GM04504 (cell line): ENCODE results near the gene HEBP1.
A peak's percentile ranks its signal among the peaks of the same experiment; 100 is the strongest.

Experiments used
- DNase-seq: peaks from one replicate; pipeline ENCODE4 v3.0.0-alpha.2; 2012; ENCODE audit warnings: low read depth

HEBP1 gene

DNA sequence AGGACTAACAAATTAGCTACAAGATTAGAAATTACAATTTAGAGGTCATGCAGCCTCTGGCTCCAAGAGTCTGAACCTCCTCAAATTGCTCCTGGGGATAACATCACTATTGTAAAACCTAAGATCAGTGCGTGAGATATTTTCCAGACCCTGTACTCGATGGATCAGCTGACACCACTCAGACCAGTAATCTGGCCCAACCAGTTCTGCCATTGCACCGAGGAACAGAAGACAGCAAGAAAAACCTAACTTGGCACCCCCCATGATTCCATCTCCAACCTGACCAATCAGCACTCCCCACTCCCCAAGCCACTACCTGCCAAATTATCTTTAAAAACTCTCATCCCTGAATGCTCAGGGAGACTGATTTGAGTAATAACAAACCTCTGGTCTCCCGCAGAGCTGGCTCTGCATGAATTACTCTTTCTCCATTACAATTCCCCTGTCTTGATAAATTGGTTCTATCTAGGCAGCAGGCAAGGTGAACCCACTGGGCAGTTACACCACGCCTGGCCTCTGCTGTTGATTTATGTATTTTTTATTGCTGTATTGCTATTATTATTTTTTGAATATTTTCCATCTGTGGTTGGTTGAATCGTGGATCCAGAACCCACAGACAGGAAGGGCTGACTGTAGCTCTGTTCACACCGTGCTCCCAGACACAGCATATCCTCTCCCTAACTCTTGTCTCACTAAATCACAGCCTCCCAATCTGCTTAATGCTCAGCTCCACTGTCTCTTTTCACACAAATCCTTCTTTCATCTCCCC, 9.2 kb downstream of the HEBP1 start:
- no peak for DNase-seq

DNA sequence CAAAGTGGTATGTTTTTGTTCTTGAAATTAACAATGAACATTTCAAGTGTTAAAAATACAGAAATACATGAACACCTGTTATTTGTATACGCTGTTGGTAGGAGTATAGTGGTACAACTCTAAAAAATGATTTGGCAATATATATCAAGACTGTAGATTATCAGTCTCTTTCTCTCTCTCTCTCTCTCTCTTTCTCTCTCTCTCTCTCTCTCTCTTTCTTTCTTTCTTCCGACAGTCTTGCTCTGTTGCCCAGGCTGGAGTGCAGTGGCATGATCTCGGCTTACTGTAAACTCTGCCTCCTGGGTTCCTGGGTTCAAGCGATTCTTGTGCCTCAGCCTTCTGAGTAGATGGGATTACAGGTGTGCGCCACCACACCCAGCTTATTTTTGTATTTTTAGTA, 12.6 kb downstream of the HEBP1 start:
- no peak for DNase-seq

DNA sequence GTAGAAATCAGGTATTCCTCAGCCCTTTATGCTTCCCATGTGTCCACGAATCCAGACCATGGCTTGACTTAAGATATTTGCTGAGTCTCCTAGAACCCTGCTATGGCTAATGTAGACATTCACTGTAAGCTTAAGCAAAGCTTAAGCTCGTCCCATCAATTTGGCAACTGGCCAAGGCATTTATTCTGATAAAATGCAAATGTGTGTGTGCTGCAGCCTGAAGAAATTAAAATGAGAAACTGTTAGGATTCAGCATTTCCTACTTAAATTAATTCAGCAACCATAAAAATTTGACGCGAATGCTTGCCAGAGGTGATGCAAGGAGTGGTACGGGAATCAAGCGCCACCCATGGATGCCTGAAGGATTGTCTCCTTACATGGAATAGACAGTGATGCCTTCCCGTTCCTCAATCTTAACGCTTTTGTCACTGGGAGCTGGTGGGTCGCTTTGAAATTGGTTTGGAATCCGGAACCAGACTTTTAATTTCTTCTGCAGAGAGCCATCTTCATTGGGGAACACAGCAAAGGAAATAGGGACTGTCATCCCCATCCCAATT, 13.2 kb downstream of the HEBP1 start:
- no peak for DNase-seq

DNA sequence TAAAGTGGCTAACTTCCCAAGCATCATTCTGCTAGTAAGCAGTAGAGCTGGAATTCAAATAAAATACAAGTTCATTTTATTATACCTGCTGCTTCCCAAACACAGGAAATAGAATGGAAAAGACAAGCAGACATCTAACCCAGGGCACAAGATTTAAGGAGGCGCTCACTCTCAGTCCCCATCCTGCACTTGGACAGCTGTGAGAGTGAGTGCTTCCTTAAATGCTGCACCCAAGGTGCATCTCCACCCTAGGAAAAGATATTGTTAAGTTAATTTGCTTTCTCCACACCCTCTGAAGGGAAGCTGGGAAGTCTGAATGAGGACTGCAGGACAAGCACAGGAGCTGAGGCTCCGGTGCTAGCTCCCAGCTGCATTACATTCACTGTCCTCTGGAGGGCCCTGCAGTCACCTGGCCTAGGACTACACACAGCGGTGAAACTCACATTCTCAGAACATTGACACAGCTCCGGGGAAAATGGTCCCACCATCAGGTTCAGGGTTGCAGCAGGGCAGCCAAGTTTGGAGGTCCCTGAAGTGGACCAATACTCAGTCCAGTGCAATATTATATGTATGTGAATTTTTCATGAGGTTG, 14.2 kb downstream of the HEBP1 start:
- DNase-seq, result no peak

DNA sequence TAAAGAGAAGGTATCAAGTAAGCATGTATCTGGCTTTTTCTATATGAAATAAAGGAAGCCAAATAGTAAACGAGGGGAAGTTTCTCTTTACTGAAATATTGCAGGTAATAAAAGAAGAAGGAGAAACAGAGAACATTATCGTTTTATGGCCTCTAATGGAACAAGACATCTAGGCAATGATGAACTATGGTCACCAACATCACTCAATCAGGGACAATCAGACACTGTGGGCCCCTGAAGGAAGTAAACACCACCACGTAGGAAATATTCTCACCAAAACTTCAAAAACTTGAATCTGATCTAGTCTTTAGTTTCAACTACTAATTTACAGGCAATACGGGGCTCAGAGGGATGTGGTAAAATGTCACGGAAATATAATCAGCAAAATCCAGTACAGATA, 15.9 kb downstream of the HEBP1 start:
- DNase-seq, result no peak

DNA sequence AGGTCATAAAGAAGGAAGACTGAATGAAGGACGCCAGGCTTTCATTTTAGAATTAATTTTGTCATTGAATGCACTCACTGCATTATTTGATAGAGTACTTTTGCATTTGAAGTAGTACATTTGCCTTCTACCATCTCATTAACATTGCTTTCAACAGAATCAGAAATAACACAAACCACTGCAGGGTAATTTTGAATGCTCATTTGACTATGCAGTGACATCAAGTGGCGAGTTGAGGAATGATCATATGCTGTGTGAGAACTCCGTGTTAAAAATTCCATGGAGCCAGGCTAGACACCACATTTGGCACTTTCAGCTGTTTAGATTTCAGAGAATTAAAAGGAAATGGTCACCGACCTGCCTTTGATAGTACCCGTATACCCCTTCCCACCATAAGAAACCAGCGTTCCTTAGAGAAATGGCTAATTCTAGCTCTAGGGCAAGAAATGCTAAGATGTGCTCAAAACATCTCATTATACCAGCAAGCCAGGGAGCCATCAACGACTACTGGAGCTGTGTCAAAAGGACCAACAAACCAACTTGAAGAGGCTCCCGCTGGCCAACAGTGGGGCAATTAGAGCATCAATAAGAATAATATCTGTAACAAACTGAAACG, 16.5 kb downstream of the HEBP1 start:
- DNase-seq, result no peak

DNA sequence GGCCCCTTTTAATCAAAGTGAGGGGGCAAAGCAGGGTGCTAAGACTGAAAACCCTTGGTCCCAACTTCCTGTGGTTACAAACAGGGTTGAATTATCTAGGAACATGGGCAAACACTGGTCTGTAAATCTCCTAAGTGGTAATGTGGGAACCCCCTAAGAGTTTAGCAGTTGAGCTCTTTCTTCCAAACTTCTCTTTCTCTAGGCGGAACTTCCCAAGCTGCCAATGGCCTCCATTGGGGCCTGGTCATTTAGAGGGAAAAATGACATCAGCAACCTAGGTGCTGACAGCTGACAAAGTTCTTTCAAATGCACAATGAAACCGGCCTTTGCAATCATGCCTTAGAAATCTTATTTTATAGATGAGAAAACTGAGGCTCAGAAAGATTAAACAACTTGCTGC, 17.7 kb downstream of the HEBP1 start:
- no peak for DNase-seq

DNA sequence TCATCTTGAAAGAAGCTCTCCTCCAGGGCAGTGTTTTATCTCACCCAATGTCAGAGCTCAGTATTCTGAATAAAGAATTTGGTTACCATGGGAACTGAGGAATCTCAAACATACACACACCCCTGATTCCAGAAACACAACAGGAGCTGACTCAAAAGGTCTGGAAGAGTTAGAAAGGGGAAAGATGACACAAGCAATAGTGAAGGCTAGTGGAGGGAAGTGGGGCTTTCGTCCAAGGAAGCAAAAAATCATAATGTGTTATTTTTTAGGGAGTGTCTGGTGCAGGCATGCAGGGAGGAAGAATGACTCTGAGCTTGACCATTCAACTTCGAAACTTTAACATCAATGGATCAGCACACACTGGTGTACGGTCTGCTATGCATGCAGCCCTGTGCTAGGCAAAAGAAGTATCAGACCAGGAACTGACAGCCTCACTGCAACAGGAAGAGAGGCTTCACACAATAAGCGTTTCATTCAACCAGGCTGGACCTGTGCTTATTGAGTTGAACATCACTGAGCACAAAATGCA, 20.3 kb downstream of the HEBP1 start:
- DNase-seq, result peak; percentile 94

DNA sequence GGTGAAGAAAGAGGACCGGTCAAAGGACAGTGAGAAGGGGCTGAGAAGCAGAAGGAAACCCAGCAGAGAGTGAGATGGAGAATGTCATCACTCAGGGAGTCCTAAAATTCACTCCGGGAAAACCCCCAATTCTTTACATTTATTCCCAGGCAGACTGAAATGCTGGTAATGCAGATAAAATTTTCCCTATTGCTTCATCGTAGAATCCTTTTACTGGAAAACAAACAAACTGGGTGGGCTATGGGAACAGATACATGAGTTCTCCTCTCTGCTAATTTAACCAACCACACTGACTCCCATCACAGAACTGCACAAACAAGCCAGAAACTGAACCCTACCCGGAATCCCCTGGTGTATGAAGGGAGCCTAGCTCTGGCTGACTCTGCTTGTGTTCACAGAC, 20.9 kb downstream of the HEBP1 start:
- no peak for DNase-seq

DNA sequence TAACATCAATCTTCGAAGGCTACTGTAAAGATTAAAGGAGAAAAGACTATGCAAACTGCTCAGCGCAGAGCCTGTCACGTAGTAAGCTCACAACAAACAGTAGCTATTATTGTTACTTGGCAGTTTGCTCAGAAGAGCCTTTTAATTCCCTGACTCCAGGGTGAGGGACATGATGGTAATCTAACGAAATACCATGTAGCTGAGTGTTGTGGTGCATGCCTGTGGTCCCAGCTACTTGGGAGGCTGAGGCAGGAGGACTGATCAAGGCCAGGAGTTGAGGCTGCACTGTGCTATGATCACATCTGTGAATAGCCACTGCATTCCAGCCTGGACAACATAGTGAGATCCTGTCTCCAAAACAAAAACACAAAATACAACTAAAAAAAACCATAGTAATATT, 22.8 kb downstream of the HEBP1 start:
- DNase-seq, result no peak

DNA sequence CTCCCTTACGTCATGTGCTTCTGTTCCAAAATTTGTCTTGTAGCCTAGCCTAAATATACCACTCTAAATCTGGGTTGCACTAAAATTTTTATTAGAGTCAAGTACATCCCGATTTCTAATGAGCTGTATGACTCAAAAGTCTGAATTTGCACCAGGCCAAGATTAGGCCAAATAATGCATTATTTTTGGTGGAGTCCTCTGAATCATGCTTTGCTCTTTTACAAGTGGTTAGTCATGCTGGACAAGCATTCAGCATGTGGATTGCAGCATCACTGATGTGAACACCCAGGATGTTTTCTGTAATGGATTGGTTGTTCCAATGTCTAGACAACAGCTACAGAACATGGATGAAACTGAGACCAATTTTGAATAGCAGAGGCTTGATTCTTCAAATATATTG, 23.7 kb downstream of the HEBP1 start:
- peak; percentile 91 for DNase-seq

DNA sequence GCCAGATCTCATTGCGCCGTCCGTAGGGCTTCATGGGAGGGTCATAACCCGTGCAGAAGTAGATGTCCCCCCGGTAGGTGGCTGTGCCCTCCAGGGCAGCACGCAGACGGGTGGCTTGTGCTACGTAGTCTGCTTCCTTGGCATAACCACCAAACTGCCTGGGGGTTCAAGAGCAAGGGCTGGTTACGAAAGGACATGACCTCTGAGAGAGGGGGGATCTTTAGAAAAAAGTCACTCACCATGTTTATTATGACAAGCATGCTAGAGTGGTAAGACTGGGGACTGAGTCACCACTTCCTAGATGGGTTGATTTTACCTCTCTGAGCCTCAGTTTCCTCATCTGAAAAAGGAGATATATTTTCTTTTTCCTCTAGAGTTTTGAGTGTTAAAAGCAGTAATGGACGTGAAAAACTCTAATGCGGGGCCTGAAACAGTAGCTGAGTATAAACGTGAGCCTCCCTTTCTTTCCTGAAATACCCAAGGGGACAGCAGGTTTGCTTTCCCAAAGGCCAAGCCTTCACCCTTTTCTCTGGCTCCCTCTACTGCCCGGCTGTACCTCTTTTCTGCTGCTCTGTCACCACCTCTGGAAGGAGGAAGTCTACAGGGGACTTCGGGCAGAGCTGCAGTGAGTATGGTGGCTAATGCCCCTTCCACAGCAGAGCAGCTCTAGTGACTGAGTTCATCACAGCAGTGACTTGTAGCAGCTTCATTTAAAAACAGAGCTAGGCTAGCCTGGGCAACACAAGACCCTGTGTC, 24.6 kb downstream of the HEBP1 start:
- DNase-seq, result no peak

DNA sequence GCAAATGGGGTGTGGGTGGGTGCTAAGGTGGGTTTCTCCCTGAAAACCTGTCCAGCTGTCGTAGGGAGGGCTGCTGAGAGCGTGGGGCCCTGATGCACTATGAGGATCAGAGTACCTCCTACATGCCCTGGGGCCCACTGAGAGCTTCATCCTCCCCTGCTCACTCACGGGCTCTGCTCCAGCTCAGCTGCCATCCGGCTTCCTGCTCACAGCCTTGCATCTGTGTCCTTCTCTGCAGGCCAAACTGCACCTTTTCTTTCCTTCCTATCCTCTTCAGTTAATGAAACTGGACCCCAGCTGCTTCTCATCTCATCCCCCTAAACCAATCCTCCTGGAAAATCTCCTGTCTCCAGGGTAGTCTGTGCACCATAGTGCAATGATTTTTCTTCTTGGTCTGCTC, 25.9 kb downstream of the HEBP1 start:
- DNase-seq, result no peak

DNA sequence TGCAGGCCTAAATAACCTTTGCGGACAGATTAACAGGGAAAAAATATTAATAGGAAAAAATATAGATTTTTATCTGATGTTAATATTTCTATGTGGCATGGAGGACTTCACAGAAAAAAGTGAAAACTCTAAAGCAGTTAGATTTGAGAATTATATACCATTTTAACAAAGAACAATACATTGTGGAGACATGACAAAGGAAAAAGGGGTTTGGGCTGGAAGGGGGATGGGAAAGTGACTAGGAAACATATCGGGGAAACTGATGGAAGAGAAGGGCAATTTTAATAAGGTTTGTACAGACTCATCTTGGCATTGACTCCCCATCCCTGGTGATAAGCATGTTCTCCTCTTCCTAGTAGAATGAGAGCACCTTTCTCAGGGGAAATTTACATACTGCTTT, 27.0 kb downstream of the HEBP1 start:
- no peak for DNase-seq

DNA sequence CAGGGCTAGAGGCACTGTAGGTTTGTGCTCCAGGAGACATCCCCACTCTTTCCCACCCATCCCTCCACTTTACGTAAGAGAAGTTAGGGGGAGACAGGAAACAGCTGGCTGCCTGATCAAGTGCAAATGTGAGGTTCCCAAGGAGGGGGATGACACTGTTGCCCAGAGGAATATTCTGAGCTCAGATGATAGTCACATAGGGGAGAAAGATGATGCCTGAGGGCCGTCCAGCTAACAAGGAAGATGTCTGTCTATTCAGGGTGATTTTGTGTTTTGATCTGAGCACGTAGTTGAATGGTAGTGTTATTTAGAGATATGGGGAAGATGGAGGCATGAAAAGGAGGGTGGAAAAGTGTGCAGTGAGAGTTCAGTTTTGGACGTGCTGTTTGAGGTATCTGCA, 34.2 kb downstream of the HEBP1 start:
- DNase-seq, result no peak

DNA sequence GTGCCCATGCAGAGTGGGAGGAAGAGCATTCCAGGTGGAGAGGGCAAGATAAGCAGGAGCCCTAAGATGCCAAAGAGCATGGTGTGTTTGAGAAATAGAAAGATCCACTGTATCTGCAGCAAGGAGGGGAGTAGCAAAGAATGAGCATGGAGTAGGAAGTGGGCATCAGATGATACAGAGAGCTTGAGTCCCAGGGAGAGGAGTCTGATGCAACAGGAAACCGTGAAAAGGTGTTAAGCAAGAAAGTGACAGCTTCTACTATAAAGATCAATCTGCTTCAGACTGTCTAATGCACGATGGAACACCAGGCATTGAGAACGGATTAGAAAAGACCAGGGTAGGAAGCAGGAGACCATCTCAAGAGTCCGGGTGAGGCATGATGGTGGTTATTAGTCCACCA, 35.8 kb downstream of the HEBP1 start:
- DNase-seq, result no peak

DNA sequence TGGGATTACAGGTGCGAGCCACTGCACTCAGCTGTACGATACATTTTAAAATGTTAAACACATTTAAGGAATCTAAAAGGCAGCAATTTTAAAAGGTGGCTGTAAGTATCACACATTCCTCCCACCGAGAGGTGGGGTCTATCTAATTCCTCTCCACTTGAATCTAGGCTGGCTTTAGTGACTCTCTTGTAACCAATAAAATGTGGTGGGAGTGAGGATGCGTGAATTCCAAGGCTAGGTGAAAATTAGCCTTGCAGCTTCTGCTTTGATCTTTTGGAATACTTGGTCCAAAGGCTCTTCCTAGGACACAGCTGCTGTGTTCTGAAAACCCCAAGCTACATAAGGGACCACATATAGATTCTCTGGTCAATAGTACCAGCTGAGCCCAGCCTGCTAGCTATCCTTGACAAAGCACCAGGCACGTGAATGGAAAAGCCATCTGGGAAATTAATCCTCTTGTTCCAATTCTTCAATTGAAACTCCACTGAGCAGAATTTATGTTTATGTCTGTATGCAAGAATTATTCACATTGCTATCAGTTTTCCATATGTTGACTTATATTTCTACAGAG, 39.3 kb downstream of the HEBP1 start:
- DNase-seq, result no peak

DNA sequence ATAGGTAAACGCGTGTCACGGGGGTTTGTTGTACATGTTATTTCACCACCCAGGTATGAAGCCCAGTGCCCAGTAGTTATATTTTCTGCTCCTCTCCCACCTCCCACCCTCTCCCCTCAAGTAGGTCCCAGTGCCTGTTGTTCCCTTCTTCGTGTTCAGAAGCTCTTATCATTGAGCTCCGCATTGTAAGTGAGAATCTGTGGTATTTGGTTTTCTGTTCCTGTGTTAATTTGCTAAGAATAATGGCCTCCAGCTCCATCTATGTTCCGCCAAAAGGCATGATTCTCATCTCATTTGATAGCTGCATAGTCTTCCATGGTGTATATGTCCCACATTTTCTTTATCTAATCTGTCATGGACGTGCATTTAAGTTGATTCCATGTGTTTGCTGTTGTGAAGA, 41.2 kb downstream of the HEBP1 start:
- DNase-seq, result no peak

DNA sequence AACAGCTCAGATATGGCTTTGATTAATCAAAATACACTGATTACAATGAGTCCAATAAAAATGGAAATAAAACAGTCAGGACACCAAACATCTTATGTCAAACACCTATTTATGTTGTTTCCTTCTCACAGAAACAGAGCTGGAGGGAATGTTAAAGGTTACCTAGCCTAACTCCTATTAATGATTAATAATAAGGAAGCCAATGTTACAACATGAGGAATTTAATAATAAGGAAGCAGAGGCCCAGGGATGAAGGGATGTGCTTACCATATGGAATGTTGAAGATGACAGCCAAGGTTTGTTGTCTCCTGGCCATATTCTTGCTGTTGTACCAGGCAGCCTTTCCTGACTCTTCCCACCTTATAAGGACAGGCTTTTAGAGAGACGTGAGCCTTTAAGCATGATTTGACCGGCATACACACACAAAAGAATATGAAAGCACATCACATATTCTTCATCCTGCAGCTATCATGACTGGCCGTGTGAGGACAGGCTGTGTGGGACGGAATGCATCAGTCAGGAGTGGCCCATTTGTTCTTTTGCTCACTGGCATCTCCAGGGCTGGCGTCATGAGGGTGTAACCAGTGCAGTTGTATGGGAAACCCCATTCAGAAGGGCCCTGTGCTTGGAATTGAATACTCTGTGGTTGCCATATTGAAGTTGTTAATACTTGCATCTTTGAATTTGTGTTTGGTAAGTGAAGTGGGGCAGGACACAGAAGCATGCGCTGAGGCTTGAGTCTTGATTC, 45.0 kb downstream of the HEBP1 start:
- no peak for DNase-seq

DNA sequence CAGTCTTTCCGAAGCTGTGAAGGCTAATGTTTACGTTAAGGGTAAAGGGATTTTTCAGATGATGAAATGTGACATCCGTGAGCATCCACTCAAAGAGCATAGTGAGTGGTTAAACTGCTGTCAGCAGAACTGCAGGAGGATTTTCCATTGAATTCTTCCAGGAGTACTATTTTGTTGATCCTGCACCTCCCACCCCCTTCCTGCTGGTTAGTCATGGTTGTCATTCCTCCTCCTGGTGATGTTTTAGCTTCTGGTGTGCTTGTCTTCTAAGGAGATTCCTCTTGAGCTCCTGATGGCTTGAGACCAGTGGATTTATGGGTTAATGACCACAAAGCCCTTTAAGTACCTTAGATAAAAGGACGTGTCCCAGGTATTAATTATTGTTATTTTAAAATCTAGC, 45.7 kb downstream of the HEBP1 start:
- no peak for DNase-seq

DNA sequence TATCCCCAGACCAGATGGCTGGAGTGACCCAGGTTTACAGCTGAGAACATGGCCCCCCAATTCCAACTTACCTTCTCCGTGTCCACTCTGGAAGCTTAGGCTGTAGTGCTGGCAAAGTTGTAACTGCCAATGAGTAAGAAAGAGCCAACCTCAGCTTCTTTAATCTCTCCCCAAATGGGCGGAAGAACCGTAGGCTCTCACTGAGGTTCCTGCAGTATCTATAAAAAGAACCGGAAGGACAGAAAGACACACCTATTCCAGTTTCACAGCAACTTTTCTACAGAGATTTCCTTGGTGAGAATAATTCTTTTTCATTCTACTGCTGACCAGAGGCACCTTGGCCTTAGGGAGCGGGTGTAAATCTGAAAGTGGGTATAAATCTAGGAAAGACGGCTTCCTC, 48.0 kb downstream of the HEBP1 start, which contains the start of gene GPRC5D:
TSS of gene GPRC5D (minus strand) at position 135 of the 400 bp plus-strand sequence. CDS start 1,786 bp downstream, outside the sequence.
- DNase-seq, result no peak
